HFFc6 (cell line): ENCODE results near the gene IMP4. TPM values are rescaled to one million over a fixed set of nuclear protein-coding genes. Genes with fewer than 3 reads are reported as not detected.

Experiments used
- DNase-seq: peaks from one replicate; pipeline ENCODE4 v3.0.0-alpha.2; 2018
- H3K27ac Mint-ChIP-seq: 2 replicates; pipeline ENCODE4 v1.8.0; 2020; ENCODE audit warnings: mild to moderate bottlenecking, mixed read lengths
- H3K27me3 Mint-ChIP-seq: 2 replicates; pipeline ENCODE4 v1.8.0; 2021; ENCODE audit warnings: mild to moderate bottlenecking, moderate library complexity, mixed read lengths; ENCODE audit not compliant: insufficient read depth
- H3K36me3 Mint-ChIP-seq: 2 replicates; pipeline ENCODE4 v1.8.0; 2021; ENCODE audit warnings: low read depth, mixed read lengths
- H3K4me1 Mint-ChIP-seq: 2 replicates; pipeline ENCODE4 v1.8.0; 2020; ENCODE audit warnings: low read depth, mixed read lengths
- H3K4me3 Mint-ChIP-seq: 2 replicates; pipeline ENCODE4 v1.8.0; 2020; ENCODE audit warnings: mild to moderate bottlenecking, moderate library complexity, mixed read lengths
- H3K9me3 Mint-ChIP-seq: 2 replicates; pipeline ENCODE4 v1.8.0; 2020; ENCODE audit warnings: mild to moderate bottlenecking, mixed read lengths
- CTCF ChIP-seq: fragments of 200-600 bp; sonication (generic); IDR thresholded peaks from 2 replicates; pipeline ENCODE4 v1.5.0; 2021; ENCODE audit warnings: antibody characterized with exemption, mild to moderate bottlenecking
- total RNA-seq, 6 experiments: library from RNA; stranded (reverse); fragmentation: NEBNext Ultra II Directional; extraction: Animal tissue kit (Norgen Biotek cat#: 25700); gene quantifications; 2 replicates in 1 of 6; 3 replicates in 5 of 6; pipeline ENCODE4 v1.2.3, GENCODE V29; 2021

IMP4 gene
- total RNA-seq, 6 experiments from 2014 or later = 79.9 to 103 (median 90.4) TPM

DNA sequence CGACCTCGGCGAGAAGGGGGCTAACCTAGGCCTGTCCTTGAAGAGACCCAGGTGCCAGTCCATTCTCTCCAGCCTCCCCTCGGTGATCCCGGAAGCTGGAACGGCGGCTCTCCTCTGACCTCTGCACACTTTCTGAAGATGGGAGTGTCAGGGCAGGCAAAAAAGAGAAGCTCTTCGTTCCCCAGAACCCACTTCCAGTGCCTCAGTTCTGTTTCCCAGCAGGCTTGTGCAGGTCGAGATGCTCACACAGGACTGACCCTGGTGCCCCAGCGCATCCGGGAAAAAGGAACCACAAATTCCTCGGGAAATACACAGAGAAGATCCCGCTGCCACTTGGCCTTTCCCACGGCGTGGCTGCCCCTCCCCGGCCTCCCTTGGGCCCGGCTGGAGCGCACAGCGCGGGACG is 12.5 kb downstream of the IMP4 start:
- H3K9me3 Mint-ChIP-seq = no peaks in the 10 kb centered on the region
- no peak for TF ChIP-seq CTCF
- no peaks in the 10 kb centered on the region; the same call in none of the 2 replicates for H3K27me3 Mint-ChIP-seq
- H3K27ac Mint-ChIP-seq = peak overlapping the region; percentile 76
- H3K4me3 Mint-ChIP-seq = peak overlapping the region; percentile 88
- DNase-seq = no peak
- no peaks in the 10 kb centered on the region for H3K36me3 Mint-ChIP-seq
- H3K4me1 Mint-ChIP-seq = peaks cover 21% of the 10 kb centered on the region

DNA sequence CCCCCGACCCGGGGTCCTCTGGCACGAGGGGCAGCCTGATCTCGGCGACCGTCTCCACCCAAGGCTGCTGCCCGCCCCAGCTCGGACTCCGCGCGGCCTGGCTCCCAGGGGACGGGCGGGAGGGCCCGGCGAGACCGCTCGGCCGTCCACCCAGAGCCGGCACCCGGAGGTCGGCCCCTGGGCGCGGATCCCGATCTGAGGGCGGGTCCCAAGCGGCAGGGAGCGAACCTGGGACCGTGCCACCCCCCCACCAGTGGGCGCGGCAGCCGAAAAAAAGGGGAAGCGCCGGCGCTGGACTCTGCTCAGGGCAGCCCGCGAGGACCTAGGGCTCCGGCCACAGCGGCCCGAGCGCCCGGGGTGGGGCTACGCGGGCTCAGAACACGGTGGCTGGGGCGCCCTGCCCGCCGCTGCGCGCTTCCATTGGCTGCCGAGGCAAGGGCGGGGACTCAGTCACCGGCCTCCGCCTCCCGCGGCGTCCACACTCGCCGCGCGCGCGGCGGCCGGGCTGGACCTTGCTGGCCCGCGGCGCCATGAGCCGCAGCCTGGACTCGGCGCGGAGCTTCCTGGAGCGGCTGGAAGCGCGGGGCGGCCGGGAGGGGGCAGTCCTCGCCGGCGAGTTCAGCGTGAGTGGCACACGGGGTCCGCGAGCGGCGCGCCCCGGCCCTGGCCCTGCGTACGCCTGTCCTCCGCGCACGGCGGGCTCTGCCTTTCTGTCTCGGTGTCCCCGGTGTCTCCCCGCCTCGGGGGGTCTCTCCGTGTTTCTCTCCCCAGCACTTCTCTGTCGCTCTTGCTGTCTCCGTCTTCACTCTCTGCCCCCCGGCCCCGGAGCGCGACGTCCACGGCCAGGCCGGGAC is 13.1 kb downstream of the IMP4 start, which contains the start of gene PTPN18:
Gene PTPN18 (plus strand): TSS at position 479 of the 854 bp plus-strand sequence. CDS start 52 bp downstream, at position 531.
- Mint-ChIP-seq H3K27me3 (no peaks in the 10 kb centered on the region; the same call in none of the 2 replicates), H3K4me1 (peaks cover 21% of the 10 kb centered on the region), H3K4me3 (peak within 1 kb of the TSS; percentile 88), H3K27ac (peak within 1 kb of the TSS; percentile 76), H3K36me3 (no peaks in the 10 kb centered on the region), H3K9me3 (no peaks in the 10 kb centered on the region)
- peak; percentile 81 for DNase-seq
- TF ChIP-seq CTCF = peak; percentile 78

- Mint-ChIP-seq H3K27ac (no peak overlapping the region), H3K9me3 (no peaks in the 10 kb centered on the region), H3K36me3 (no peaks in the 10 kb centered on the region), H3K27me3 (no peaks in the 10 kb centered on the region; the same call in 1 of the 2 replicates), H3K4me3 (no peak overlapping the region), H3K4me1 (peaks cover 21% of the 10 kb centered on the region)
- DNase-seq = no peak
- TF ChIP-seq CTCF = no peak
These were observed 15.2 kb downstream of the IMP4 start for GRCh38 chr2:130357864-130358263.

DNA sequence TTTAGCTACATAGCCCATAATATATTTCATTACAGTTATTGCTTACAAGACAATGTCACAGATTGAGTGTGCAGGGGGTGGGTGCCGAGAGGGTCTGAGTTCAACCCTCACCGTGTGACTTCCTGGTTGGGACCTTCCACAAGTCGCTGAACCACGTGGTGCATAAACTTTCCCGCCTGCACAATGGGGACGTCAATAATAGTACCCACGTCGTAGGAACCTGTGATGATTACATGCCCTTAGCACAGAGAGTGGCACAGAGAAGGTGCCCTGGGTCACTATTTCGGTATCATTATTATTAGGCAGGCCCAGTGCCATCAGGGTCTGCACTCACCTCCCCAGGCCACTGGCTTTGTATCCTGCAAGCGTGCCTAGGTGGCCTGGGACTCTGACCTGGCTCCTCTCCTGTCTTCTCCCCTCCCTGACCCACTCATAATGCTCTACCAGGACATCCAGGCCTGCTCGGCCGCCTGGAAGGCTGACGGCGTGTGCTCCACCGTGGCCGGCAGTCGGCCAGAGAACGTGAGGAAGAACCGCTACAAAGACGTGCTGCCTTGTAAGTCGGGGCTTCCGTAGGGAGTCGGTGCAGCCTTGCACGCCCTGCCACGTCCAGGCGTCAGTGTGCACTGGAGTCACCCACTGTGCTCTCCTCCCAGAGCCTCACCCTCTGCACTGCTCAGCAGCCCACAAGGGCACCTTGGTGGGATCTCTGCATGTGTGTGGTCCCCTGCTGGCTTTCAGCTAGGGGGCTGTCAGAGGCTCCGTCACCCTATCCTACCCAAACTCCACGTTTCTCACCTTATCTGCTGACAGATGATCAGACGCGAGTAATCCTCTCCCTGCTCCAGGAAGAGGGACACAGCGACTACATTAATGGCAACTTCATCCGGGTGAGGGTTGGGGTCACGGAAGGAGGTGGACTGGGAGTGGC is 16.0 kb downstream of the IMP4 start:
- no peaks in the 10 kb centered on the region; the same call in 1 of the 2 replicates for H3K27me3 Mint-ChIP-seq
- no peak for DNase-seq
- TF ChIP-seq CTCF = no peak
- no peaks in the 10 kb centered on the region for H3K9me3 Mint-ChIP-seq
- peaks cover 16% of the 10 kb centered on the region for H3K4me1 Mint-ChIP-seq
- H3K27ac Mint-ChIP-seq = no peak overlapping the region
- H3K4me3 Mint-ChIP-seq = no peak overlapping the region
- no peaks in the 10 kb centered on the region for H3K36me3 Mint-ChIP-seq

GRCh38 chr2:130359466-130359865 is 16.8 kb downstream of the IMP4 start:
- H3K27me3 Mint-ChIP-seq = no peaks in the 10 kb centered on the region; the same call in 1 of the 2 replicates
- DNase-seq = no peak
- H3K4me1 Mint-ChIP-seq = peaks cover 9% of the 10 kb centered on the region
- H3K27ac Mint-ChIP-seq = no peak overlapping the region
- TF ChIP-seq CTCF = no peak
- H3K4me3 Mint-ChIP-seq = no peak overlapping the region
- H3K36me3 Mint-ChIP-seq = no peaks in the 10 kb centered on the region
- H3K9me3 Mint-ChIP-seq = no peaks in the 10 kb centered on the region
